Epithelial cell of esophagus (primary cell): ENCODE results near the gene GNPAT.
"Not testable (repeated sequence)": the region's sequence is repeated elsewhere in the genome, so short reads cannot be mapped to it uniquely, and the experiment has no call there.

Experiments used
- DNase-seq: peaks from one replicate; pipeline ENCODE4 v3.0.0; 2010; ENCODE audit warnings: low read depth
- H3K4me3 ChIP-seq: 2 replicates; pipeline ENCODE4 v1.5.1; 2011; ENCODE audit warnings: mild to moderate bottlenecking, low read length, control low read depth
- CTCF ChIP-seq: IDR thresholded peaks from 2 replicates; pipeline ENCODE4 v1.5.1; 2011; ENCODE audit warnings: low read depth, mild to moderate bottlenecking, low read length, control low read depth, inconsistent platforms; ENCODE audit not compliant: insufficient read depth; ENCODE audit errors: missing control alignments

Gene GNPAT

GRCh38 chr1:231206856-231207255 lies 34.2 kb upstream of the GNPAT start:
- H3K4me3 ChIP-seq = no peak overlapping the region
- DNase-seq = peak; percentile 25
- TF ChIP-seq CTCF = peak; percentile 24

- no peak for TF ChIP-seq CTCF
- no peak overlapping the region for H3K4me3 ChIP-seq
- no peak for DNase-seq
Observed at GRCh38 chr1:231207437-231207836, 33.6 kb upstream of the GNPAT start.

- DNase-seq = no peak
- no peak for TF ChIP-seq CTCF
- no peak overlapping the region for H3K4me3 ChIP-seq
Observed at GRCh38 chr1:231208980-231209379, 32.0 kb upstream of the GNPAT start.

GRCh38 chr1:231209531-231209930 lies 31.5 kb upstream of the GNPAT start:
- no peak for DNase-seq
- H3K4me3 ChIP-seq = no peak overlapping the region
- no peak for TF ChIP-seq CTCF

GRCh38 chr1:231210126-231210525 lies 30.9 kb upstream of the GNPAT start:
- DNase-seq = no peak
- H3K4me3 ChIP-seq = no peak overlapping the region
- no peak for TF ChIP-seq CTCF

- DNase-seq = peak; percentile 69
- peak overlapping the region; percentile 46 for H3K4me3 ChIP-seq
- TF ChIP-seq CTCF = peak; percentile 87
Observed at GRCh38 chr1:231211005-231211857, 29.8 kb upstream of the GNPAT start.

GRCh38 chr1:231212301-231212700 lies 28.7 kb upstream of the GNPAT start:
- not testable (repeated sequence) for DNase-seq, H3K4me3 ChIP-seq
